Activated gamma-delta T cell treated with anti-CD3 and anti-CD28 coated beads, Interleukin-2, amount 50 U/mL, for 16 hours (primary cell): Measurements from ENCODE around the gene STON1.
"Not testable (repeated sequence)": the region's sequence is repeated elsewhere in the genome, so short reads cannot be mapped to it uniquely, and the experiment has no call there.

Source experiments
- DNase-seq: peaks from one replicate; pipeline ENCODE4 v3.0.0-alpha.2; 2020; ENCODE audit warnings: low read depth

The STON1 gene, protein sequence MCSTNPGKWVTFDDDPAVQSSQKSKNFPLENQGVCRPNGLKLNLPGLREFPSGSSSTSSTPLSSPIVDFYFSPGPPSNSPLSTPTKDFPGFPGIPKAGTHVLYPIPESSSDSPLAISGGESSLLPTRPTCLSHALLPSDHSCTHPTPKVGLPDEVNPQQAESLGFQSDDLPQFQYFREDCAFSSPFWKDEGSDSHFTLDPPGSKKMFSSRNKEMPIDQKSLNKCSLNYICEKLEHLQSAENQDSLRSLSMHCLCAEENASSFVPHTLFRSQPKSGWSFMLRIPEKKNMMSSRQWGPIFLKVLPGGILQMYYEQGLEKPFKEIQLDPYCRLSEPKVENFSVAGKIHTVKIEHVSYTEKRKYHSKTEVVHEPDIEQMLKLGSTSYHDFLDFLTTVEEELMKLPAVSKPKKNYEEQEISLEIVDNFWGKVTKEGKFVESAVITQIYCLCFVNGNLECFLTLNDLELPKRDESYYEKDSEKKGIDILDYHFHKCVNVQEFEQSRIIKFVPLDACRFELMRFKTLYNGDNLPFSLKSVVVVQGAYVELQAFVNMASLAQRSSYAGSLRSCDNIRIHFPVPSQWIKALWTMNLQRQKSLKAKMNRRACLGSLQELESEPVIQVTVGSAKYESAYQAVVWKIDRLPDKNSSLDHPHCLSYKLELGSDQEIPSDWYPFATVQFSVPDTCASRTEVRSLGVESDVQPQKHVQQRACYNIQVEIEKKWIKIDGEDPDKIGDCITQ

DNA sequence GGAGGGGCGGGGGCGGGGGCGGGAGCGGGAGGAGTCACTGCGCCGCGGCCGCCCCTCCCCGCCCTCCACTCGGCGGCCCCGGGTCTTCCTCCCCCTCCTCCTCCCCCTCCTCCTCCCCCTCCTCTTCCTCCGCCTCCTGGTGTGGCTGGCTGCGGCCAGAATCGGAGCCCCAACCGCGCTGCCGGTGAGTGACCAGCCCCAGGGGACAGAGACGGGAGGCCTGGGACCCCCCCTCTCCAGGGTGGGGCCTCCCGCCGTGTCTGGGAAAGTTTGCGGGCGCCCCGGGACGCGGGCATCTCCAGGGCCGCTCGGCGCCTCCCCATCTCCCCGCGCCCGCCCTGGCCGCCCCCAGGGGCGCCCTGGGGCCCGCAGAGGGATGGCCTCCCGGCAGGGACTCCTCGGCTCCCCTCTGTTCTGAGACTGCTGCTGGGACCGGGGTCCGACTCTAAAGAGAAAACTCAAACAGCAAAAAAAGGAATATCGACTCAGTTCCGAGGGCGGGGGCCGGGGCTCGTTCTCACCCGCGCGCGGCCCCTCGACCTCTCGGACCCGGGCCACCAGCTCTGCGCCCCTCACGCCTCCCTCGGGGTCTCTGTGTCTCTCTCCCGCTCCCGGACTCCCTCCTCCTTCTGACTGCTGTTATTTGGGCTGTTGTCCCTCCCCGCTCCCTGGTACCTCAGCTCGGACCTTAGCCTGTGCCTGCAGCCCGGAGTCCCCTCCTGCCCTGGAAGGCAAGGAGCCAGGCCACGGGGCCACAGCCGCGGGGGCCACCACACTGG, at the start of gene STON1:
TSS of gene STON1 (plus strand) at position 122 of the 779 bp plus-strand sequence. CDS start 50,480 bp downstream, outside the sequence.
- DNase-seq, result no peak

DNA sequence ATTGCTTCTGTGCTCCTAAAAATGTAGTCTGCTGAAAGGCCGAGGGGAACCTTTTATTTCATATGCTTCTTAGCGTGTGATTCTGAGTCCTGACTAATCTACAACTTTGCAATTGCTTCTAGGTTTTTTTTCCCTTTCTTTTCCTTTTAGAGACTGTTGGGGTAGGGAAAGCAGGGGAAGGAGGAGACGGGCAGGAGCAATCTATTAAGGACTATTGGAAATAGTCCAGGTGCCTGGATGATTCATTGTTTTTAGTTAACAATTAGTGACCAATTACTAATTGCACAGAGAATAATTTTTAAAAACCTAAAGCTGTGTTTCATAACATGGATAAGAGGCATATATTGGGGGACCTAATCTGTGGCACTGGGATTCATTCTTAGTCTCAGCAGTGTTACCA, 49.4 kb upstream of the STON1 start:
- no peak for DNase-seq

DNA sequence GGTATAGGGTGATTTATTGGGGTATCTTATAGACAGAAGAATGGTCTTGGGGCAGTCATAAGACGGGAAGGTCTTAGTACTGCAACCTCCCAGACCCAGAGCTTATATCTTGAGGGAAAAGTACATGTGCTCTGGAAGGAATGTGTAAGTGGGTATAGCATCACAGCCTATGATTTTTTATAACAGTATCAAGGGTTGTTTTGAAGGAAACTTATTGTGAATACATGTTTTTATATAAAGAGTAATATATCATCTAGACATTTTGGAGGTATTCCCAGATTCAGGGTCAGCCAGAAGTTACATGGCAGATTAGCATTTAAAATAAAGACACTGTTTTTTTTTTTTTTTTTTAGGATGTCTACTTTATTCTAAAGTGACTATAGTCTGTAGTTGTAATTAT, 47.6 kb upstream of the STON1 start:
- DNase-seq, result no peak

DNA sequence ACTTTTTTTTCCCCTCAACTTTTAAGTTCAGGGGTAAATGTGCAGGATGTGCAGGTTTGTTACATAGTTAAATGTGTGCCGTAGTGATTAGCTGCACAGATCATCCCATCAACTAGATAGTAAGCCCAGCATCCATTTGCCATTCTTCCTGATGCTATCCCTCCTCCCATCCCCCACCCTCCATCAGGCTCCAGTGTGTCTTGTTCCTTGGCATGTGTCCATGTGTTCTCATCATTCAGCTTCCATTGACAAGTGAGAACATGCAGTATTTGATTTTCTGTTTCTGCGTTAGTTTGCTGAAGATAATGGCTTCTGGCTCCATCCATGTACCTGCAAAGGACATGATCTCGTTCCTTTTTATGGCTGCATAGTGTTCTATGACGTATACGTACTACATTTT, 47.2 kb upstream of the STON1 start:
- DNase-seq, result no peak

DNA sequence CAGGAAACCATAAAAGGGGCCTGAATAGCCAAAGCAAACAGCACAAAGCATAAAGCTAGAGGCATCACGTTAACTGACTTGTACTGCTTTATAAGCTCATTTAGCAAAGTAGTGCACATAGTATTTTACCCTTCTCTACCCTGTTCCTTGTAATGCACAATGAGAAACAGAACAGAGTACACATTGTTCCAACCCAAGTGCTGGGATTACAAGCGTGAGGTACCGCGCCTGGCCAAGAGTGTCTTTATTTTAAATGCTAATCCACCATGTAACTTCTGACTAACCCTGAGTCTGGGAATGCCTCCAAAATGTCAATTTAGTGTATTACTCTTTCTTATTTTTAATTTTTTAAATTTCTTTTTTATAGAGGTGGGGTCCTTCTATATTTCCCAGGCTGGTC, 46.4 kb upstream of the STON1 start:
- DNase-seq, result no peak

DNA sequence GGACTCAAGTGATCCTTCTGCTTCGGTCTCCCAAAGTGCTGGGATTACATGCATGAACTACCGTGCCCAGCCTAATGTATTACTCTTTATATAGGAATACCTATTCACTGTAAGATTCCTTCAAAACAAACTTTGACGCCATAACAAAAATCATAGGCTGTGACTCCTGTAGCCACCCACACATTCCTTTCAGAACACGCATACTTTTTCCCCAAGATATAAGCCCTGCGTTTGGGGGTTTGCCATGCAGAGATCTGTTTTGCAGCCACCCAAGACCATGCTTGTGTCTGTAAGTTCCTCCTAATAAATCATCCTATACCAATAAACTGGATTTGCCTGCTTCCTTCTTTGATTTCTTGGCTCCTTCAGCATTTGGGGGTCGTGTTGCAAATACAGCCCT, 46.0 kb upstream of the STON1 start:
- DNase-seq, result no peak

DNA sequence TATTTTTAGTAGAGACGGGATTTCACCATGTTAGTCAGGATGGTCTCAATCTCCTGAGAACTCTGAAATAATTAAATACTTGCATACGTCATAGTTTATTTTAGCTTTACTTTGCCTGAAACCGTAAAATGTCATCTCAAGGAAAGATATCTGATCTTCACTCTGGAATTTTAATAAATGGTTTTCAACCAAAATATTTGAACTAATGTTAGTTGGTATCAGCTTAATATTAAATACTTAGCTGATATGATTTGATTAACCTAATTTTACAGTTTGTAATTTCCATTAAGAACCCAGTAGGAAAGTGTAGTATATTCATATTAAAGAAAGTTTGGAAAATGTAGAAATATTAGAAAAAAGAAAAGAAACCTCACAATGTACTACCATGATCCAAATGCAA, 41.4 kb upstream of the STON1 start:
- no peak for DNase-seq

DNA sequence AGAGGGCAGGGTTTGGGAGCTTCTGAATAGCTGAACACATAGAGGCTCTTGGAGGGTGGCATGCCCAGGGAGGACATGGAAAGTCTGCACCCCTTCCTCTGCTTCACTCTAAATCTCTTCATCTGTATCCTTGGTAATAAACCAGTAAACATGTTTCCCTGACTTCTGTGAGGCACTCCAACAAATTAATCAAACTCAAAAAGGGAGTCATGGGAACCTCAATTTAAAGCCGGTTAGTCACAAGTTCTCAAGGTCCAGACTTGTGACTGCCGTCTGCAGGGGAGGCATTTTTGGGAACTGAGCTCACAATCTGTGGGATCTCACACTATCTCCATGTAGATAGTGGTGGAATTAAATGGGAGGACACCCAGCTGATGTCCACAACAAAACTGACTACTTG, 33.1 kb upstream of the STON1 start:
- DNase-seq, result no peak

DNA sequence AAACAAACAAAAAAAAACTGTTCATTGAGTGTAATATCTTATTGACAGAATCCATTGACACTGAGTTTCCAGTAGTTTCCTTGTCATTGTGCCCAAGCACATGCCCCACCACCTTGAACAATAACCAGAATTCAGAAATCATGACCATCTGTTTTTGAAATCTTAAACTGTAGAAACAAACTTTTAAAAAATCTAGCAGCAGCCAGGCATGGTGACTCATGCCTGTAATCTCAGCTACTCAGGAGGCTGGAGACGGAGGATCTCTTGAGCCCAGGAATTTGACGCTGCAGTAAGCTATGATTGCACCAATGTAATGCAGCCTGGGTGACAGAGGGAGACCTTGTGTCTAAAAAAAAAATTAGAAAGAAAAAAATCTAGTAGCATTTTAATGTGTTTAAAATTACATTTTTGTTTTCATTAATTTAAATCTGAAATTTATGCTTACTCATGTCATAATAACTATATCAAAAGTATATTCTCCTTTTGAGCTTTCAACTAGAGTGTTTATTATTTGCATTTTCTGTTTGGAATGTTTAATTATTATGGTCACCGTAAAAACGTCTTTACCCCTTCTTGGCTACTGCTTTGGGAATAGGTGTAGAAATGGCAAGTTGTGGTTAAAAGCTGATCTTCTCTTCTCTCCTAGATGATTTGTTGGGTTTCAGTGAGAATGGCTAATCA, 25.2 kb upstream of the STON1 start:
- no peak for DNase-seq

DNA sequence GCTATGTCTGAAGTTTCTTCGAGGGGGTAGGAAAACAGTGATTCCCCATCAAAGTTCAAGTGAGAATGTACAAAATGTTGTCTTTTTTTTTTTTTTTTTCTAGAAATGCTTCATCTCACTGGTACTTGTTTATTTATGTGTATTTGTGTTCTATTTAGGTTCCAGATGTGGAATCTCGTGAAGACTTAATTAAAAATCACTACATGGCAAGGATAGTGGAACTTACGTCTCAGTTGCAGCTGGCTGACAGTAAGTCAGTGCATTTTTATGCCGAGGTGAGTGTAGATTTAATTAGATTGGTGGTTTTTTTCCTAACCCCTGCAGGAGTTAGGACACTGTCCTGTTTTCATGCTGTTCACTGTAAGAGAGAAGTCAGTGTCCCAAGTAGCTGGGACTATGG, 22.8 kb upstream of the STON1 start:
- no peak for DNase-seq

DNA sequence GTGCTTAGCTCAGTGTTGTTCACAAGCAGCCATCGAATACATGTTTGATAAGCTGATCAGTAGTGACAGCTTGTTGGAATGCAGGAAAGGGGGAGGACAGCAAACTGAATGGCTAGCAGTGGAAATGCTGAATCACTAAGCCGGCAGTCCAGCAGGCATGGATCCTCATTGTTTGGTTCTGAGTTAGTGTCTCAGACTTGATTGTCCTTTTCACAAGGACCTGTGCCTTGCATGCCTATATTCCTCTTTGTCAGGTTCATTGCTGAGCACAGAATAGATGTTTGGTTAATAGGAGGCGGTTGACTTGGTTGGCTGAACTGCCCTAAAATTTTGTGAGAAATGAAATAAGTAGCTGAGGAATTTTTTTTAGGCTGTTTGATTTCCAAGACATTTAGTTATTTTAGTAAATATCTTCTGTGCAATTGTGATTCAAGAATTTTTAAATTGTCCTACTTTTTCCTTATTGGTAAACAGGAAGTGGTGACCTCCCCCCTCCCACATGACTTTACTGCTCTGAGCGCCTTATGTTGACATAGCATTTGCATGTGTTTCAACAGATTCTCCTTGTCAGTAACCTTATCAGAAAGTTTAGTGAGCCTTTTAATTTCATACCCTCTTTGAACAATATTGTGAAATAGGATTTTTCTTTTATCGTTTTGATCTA, 21.4 kb upstream of the STON1 start:
- no peak for DNase-seq

DNA sequence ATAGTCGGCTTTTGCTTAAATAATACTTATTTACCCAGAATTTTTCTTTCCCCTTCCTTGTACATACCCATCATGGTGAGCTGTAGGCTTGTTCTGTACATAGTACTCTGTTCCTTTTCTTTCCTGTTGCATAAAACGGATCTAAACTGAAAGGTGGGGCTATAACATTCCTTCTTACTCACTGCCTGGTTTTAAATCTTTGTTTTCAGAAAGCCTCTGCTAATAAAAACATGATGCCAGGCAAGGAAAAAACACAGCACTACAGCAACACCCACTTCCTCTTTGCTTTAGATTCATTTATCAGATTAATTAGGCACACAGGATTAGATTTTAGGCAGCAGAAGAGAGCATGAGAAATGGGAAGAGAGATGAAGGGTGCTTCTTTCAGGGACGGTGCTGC, 19.6 kb upstream of the STON1 start:
- DNase-seq, result no peak

DNA sequence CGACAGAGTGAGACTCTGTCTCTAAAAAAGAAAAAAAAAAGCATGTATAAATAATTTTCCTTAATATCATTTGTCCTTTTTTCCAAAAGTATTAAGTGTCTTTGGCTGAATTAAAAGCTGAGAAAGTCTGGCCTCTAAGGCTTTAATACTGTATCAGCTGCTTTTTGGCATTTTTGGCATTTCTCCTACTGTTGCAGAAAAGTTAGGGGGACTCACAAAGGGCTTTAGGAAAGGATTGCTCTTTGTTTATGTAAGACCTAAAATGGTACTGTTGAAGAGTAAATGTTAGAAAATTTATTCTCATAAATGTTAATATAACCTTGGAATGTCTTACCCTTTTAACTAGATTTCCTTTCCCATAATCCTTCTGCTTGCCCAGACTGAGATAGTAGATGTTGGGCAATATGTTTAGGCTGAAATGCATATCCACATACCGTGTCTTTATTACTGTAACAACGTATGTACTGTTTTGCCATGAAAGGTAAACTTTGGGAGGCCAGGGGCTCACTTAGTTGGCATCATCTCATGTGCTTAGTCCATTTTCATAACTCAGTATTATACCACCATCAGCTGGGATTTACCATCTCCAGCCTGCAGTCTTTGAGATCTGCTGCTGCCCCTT, 18.0 kb upstream of the STON1 start:
- DNase-seq, result no peak

DNA sequence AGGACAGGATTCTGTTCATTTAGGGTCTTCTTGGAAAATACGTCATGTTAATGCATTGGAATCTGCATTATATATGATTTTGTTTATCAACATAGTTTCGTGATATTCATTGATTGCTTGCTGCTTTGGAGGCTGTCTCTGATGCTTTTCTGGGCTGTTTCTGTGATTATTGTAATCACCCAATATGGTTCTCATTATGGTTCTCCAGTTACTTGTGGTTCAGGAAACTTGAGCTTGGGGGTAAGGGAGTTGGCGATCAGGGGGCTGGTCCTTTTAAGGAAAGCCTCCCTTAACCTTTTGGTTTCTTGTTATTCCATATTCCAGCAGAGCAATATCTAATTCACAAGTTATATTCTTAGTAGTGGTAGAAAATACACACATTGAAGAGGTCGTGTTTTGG, 17.4 kb upstream of the STON1 start:
- DNase-seq, result no peak

DNA sequence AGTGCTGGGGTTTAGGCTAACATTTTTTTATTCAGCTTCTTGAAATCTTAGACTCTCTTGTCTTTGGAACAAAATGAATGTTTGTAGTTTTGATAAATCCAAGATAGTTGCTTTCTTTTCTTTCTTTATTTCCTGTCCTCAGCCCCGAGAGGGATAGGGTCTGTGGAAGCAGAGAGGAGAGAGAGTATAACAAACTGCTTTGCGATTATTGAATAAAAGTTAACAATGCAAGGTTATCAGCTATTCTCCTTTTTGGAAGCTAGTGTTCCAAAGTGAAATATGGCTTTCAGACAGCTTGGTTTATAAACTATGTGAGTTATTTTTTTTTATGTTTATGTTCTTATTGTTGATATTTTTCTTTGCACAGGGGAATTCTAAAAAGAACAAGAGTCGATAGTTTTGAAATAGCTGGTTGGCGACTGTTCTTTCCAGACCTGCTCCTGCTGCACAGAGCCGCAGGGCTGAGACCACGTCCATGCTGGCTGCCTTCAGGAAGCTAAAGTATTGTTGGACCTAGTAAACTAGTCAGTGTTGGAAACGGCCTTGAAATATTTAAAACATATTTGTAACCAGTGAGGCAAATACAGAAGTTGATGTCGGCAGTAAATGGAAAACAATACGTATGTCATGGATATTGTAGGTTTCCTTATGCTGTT, 15.5 kb upstream of the STON1 start:
- DNase-seq, result no peak

DNA sequence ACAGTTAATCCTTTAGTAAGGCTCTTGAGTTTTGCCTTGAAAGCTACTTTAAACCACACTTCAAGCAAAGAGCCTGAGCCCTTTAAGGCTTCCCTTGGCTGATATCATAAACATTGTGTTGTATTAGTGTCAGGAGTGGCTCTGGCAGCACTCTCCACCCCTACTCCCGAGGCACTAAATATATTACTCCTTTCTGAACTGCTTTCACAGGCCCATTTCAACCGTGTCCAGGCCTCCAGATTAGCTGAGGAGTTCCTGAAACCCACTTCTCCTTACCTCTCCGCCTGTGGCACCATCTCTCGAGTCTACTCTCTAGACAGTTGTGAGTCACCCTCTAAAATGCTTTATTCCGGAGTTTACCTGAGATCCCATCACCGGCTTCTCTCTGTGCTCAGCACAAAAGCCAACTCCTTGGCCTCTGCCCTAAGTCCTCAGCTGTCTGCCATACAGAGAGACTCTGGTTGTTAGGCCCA, 14.4 kb upstream of the STON1 start:
- DNase-seq, result no peak

DNA sequence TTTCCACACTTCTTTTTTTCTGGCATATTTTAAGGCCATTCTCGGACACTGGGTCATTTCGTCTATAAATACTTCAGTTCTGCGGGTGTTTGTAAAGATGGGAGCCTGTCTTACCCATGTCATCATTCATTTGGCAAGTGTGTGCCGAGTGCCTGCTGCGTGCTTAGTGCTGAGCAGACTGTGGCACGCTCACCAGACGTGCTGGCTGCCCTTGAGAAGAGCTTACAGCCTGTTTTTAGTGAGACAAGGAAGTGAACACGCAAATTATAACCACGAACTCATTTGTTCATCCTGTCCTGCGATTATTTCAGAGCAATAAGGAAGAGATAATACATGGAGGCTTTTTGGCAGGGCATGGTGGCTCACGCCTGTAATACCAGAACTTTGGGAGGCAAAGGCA, 10.4 kb upstream of the STON1 start:
- DNase-seq, result no peak

DNA sequence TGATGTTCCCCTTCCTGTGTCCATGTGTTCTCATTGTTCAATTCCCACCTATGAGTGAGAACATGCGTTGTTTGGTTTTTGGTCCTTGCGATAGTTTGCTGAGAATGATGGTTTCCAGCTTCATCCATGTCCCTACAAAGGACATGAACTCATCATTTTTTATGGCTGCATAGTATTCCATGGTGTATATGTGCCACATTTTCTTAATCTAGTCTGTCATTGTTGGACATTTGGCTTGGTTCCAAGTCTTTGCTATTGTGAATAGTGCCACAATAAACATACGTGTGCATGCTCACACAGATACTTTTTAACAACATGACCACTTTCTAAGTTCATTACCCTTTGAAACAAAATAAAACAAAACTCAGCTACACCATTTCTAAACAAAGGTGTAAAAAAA, 5.2 kb upstream of the STON1 start:
- not testable (repeated sequence) for DNase-seq

DNA sequence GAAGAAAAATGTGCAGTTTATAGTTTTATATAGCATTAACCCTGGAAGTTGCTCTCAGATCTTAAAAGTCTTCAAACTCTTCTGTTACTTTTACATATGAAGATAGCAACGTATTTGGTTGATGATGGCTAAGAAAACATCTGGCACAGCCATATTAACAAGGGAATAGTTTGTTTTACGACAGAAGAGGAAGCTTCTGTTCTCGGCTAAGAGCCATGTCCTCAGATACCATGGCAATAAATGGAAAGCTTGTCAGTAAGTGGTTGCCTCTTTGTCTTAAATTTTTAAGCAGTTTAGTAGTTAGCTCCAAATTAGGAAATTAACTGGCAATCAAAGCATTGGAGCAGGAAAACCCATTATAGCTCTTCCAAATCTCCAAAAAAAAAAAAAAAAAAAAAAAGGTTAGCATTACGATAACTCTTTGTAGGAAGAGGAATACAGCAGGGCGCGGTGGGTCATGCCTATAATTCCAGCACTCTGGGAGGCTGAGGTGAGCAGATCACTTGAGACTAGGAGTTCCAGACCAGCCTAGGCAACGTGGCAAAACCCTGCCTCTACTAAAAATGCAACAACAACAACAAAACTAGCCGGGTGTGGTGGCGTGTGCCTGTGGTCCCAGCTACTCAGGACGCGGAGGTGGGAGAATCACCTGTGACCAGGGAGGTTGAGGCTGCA, 4.5 kb upstream of the STON1 start:
- DNase-seq, result no peak
